Skeletal muscle tissue (tissue), 4 donors: ENCODE results near the gene NR2C2. TPM values are rescaled to one million over a fixed set of nuclear protein-coding genes. Genes with fewer than 3 reads are reported as not detected.

Source experiments
- H3K27ac ChIP-seq: one replicate; pipeline ENCODE4 v1.7.0; 2013; ENCODE audit warnings: mild to moderate bottlenecking, low read depth, low read length, inconsistent platforms
- H3K27me3 ChIP-seq, 3 donors: one replicate each; pipeline ENCODE4 v1.7.0; 2013; ENCODE audit warnings: low read length in 3 of 3; ENCODE audit not compliant: control insufficient read depth in 3 of 3, insufficient read depth in 3 of 3
- H3K36me3 ChIP-seq, 3 donors: one replicate each; pipeline ENCODE4 v1.7.0; 2013; ENCODE audit warnings: low read length in 3 of 3; ENCODE audit not compliant: control insufficient read depth in 3 of 3, insufficient read depth in 3 of 3
- H3K4me1 ChIP-seq, 3 donors: one replicate each; pipeline ENCODE4 v1.7.0; 2013; ENCODE audit warnings: low read length in 3 of 3, mild to moderate bottlenecking in 3 of 3; ENCODE audit not compliant: control insufficient read depth in 3 of 3, insufficient read depth in 3 of 3
- H3K4me3 ChIP-seq, 3 donors: one replicate each; pipeline ENCODE4 v1.7.0; 2013; ENCODE audit warnings: low read length in 3 of 3
- H3K9ac ChIP-seq, 3 donors: one replicate each; pipeline ENCODE4 v1.7.0; 2013; ENCODE audit warnings: low read length in 3 of 3, mild to moderate bottlenecking in 3 of 3, moderate library complexity in 2 of 3, low read depth in 1 of 3
- H3K9me3 ChIP-seq, 3 donors: one replicate each; pipeline ENCODE4 v1.7.0; 2013; ENCODE audit warnings: low read length in 3 of 3; ENCODE audit not compliant: control insufficient read depth in 3 of 3
- total RNA-seq: library from RNA; depleted of rRNA; stranded (reverse); fragments of >200 nt; gene quantifications from one replicate; pipeline ENCODE4 v1.2.3, GENCODE V29; 2014
- donor health status: Osteomylitis.

Gene NR2C2
- total RNA-seq, 1 donor from 2014 or later: 27.7 TPM

GRCh38 chr3:15011174-15011573 lies 63.8 kb downstream of the NR2C2 start:
- no peaks in the 10 kb centered on the region for H3K9me3 ChIP-seq
- peaks cover 16 to 24% (median 18%) of the 10 kb centered on the region in 3 donors for H3K36me3 ChIP-seq
- no peaks in the 10 kb centered on the region for H3K27me3 ChIP-seq
- H3K9ac ChIP-seq: no peak overlapping the region
- no peak overlapping the region for H3K4me3 ChIP-seq
- peaks cover 8 to 18% (median 12%) of the 10 kb centered on the region in 3 donors for H3K4me1 ChIP-seq
- no peak overlapping the region for H3K27ac ChIP-seq

GRCh38 chr3:15014606-15015328 lies 67.4 kb downstream of the NR2C2 start:
- Histone ChIP-seq H3K9me3 (no peaks in the 10 kb centered on the region), H3K36me3 (peaks cover 27 to 43% (median 36%) of the 10 kb centered on the region in 3 donors), H3K27me3 (no peaks in the 10 kb centered on the region), H3K9ac (no peak overlapping the region), H3K4me3 (no peak overlapping the region), H3K4me1 (peaks cover 0 to 9% (median 3%) of the 10 kb centered on the region in 3 donors), H3K27ac (peak overlapping the region; percentile 79)

- peak overlapping the region; percentile 79 for H3K27ac ChIP-seq
These were observed 68.1 kb downstream of the NR2C2 start for GRCh38 chr3:15015456-15015855.

GRCh38 chr3:15017191-15017590 lies 69.8 kb downstream of the NR2C2 start:
- Histone ChIP-seq H3K9me3 (no peaks in the 10 kb centered on the region), H3K36me3 (peaks cover 42 to 61% (median 57%) of the 10 kb centered on the region in 3 donors), H3K4me3 (no peak overlapping the region), H3K27me3 (no peaks in the 10 kb centered on the region), H3K4me1 (peaks cover 0 to 9% (median 3%) of the 10 kb centered on the region in 3 donors), H3K27ac (no peak overlapping the region), H3K9ac (no peak overlapping the region)

More at GRCh38 chr3:15015456-15015855, 68.1 kb downstream of the NR2C2 start:
- Histone ChIP-seq H3K9ac (no peak overlapping the region), H3K36me3 (peaks cover 32 to 49% (median 41%) of the 10 kb centered on the region in 3 donors), H3K9me3 (no peaks in the 10 kb centered on the region), H3K27me3 (no peaks in the 10 kb centered on the region), H3K4me1 (peaks cover 0 to 9% (median 3%) of the 10 kb centered on the region in 3 donors), H3K4me3 (no peak overlapping the region)

GRCh38 chr3:15023249-15023648 lies 75.9 kb downstream of the NR2C2 start:
- H3K4me1 ChIP-seq: no peaks in the 10 kb centered on the region
- H3K9me3 ChIP-seq: no peaks in the 10 kb centered on the region
- no peak overlapping the region for H3K4me3 ChIP-seq
- H3K27ac ChIP-seq: no peak overlapping the region
- peaks cover 46 to 65% (median 55%) of the 10 kb centered on the region in 3 donors for H3K36me3 ChIP-seq
- H3K9ac ChIP-seq: no peak overlapping the region
- H3K27me3 ChIP-seq: no peaks in the 10 kb centered on the region

- peaks cover 48 to 70% (median 60%) of the 10 kb centered on the region in 3 donors for H3K36me3 ChIP-seq
- H3K9me3 ChIP-seq: no peaks in the 10 kb centered on the region
- H3K27me3 ChIP-seq: no peaks in the 10 kb centered on the region
- no peak overlapping the region for H3K27ac ChIP-seq
- no peak overlapping the region for H3K9ac ChIP-seq
- no peaks in the 10 kb centered on the region for H3K4me1 ChIP-seq
- H3K4me3 ChIP-seq: no peak overlapping the region
These were observed 76.3 kb downstream of the NR2C2 start for GRCh38 chr3:15023719-15024118.

GRCh38 chr3:15029625-15030024 lies 82.2 kb downstream of the NR2C2 start:
- no peak overlapping the region for H3K9ac ChIP-seq

GRCh38 chr3:15032650-15033049 lies 85.3 kb downstream of the NR2C2 start:
- Histone ChIP-seq H3K4me3 (no peak overlapping the region), H3K27ac (no peak overlapping the region), H3K9me3 (no peaks in the 10 kb centered on the region), H3K27me3 (no peaks in the 10 kb centered on the region), H3K36me3 (peaks cover 48 to 77% (median 67%) of the 10 kb centered on the region in 3 donors), H3K4me1 (peaks cover 0 to 6% (median 2%) of the 10 kb centered on the region in 3 donors), H3K9ac (no peak overlapping the region)

More at GRCh38 chr3:15029625-15030024, 82.2 kb downstream of the NR2C2 start:
- peaks cover 0 to 6% (median 2%) of the 10 kb centered on the region in 3 donors for H3K4me1 ChIP-seq
- H3K9me3 ChIP-seq: no peaks in the 10 kb centered on the region
- no peaks in the 10 kb centered on the region for H3K27me3 ChIP-seq
- no peak overlapping the region for H3K27ac ChIP-seq
- H3K36me3 ChIP-seq: peaks cover 50 to 73% (median 57%) of the 10 kb centered on the region in 3 donors
- no peak overlapping the region for H3K4me3 ChIP-seq

GRCh38 chr3:15033103-15033502 lies 85.7 kb downstream of the NR2C2 start:
- no peak overlapping the region for H3K27ac ChIP-seq
- H3K9me3 ChIP-seq: no peaks in the 10 kb centered on the region
- no peaks in the 10 kb centered on the region for H3K27me3 ChIP-seq
- peaks cover 49 to 82% (median 71%) of the 10 kb centered on the region in 3 donors for H3K36me3 ChIP-seq
- H3K4me3 ChIP-seq: no peak overlapping the region
- H3K9ac ChIP-seq: no peak overlapping the region
- H3K4me1 ChIP-seq: peaks cover 0 to 6% (median 2%) of the 10 kb centered on the region in 3 donors

- Histone ChIP-seq H3K4me3 (no peak overlapping the region), H3K9me3 (no peaks in the 10 kb centered on the region), H3K27ac (no peak overlapping the region), H3K36me3 (peaks cover 51 to 74% (median 65%) of the 10 kb centered on the region in 3 donors), H3K4me1 (no peaks in the 10 kb centered on the region), H3K9ac (no peak overlapping the region), H3K27me3 (no peaks in the 10 kb centered on the region)
These were observed 90.9 kb downstream of the NR2C2 start for GRCh38 chr3:15038306-15038705.
